K562 (cell line): Measurements from ENCODE around the gene TFPI2. TPM values are rescaled to one million over a fixed set of nuclear protein-coding genes. Genes with fewer than 3 reads are reported as not detected.

Experiments
- ATAC-seq: fragments of 200-7000 bp; cut with Tn5 transposase; 3 replicates; pipeline ENCODE4 v1.9.1; 2020; ENCODE audit warnings: moderate library complexity
- BruUV-seq: library from RNA; stranded (reverse); fragments of 400-500 nt; replicated peaks from 2 replicates; lab custom pipeline; 2021; lab: Mats Ljungman, UMichigan
- CTCF ChIA-PET: fragments of 300-600 bp; formaldehyde crosslinking; extraction: SDS; loops from one replicate; lab custom pipeline; 2021; ENCODE audit warnings: low intra/inter-chr PET ratio; lab: Yijun Ruan, JAX
- POLR2A ChIA-PET: fragments of 300-600, 350-650 bp; sonication (Branson Sonifier 250); formaldehyde crosslinking; extraction: SDS; loops from one replicate; lab custom pipeline; 2021; ENCODE audit warnings: antibody characterized with exemption, inconsistent platforms; lab: Yijun Ruan, JAX
- DNase-seq, 4 experiments: peaks; one replicate each; pipeline versions ENCODE4 v3.0.0 to v3.0.0-alpha.2; 2011 to 2018; ENCODE audit warnings: low spot score in 3 of 4, mixed read lengths in 3 of 4; ENCODE audit errors: extremely low read depth in 1 of 4
- FAIRE-seq: peaks from 2 replicates; lab custom pipeline; 2011; peaks lifted over from hg19 to GRCh38; lab: Jason Lieb, UNC
- H2AFZ ChIP-seq: 2 replicates; pipeline ENCODE4 v1.6.0; 2011; ENCODE audit warnings: low read depth, low read length, control low read depth, inconsistent platforms
- H3K27ac ChIP-seq: fragments of 200-600 bp; 3 replicates; pipeline ENCODE4 v1.8.0; 2011; ENCODE audit warnings: low read depth, mild to moderate bottlenecking, control low read depth, inconsistent platforms, low read length, moderate library complexity, mixed read lengths; ENCODE audit errors: extremely low read depth
- H3K27me3 ChIP-seq, 2 experiments: fragments of 300-600 bp in 1 of 2; 2 replicates in 1 of 2; 3 replicates in 1 of 2; pipeline versions ENCODE4 v1.6.0 to v1.8.0; 2011; ENCODE audit warnings: inconsistent platforms in 2 of 2, low read length in 2 of 2, mild to moderate bottlenecking in 1 of 2, mixed read lengths in 1 of 2, moderate library complexity in 1 of 2; ENCODE audit not compliant: control insufficient read depth in 2 of 2, insufficient read depth in 2 of 2
- H3K36me3 ChIP-seq: fragments of 300-600 bp; 3 replicates; pipeline ENCODE4 v1.8.0; 2011; ENCODE audit warnings: mild to moderate bottlenecking, low read length, inconsistent platforms; ENCODE audit not compliant: control insufficient read depth, insufficient read depth
- H3K4me1 ChIP-seq, 2 experiments: fragments of 200-600 bp in 1 of 2; replicated peaks in 1 of 2; 2 replicates in 1 of 2; 3 replicates in 1 of 2; pipeline versions ENCODE4 v1.5.1 to v1.8.0; 2011; ENCODE audit warnings: inconsistent platforms in 2 of 2, low read length in 2 of 2, mild to moderate bottlenecking in 1 of 2, mixed read lengths in 1 of 2, moderate library complexity in 1 of 2; ENCODE audit not compliant: control insufficient read depth in 2 of 2, insufficient read depth in 2 of 2
- H3K4me2 ChIP-seq: 2 replicates; pipeline ENCODE4 v1.6.1; 2011; ENCODE audit warnings: low read length, control low read depth, inconsistent platforms, mixed read lengths; ENCODE audit not compliant: insufficient read depth
- H3K4me3 ChIP-seq: fragments of 200-600 bp; sonication (generic), shearing (Covaris generic); 2 replicates; pipeline ENCODE4 v1.5.1; 2016; ENCODE audit warnings: control low read depth, inconsistent platforms
- H3K79me2 ChIP-seq: fragments of 200-600 bp; 3 replicates; pipeline ENCODE4 v1.8.0; 2011; ENCODE audit warnings: low read length, inconsistent platforms; ENCODE audit not compliant: control insufficient read depth, insufficient read depth
- H3K9ac ChIP-seq, 2 experiments: 2 replicates each; pipeline versions ENCODE4 v1.6.0 to v1.6.1; 2011; ENCODE audit warnings: low read depth in 2 of 2, low read length in 2 of 2, control low read depth in 1 of 2, inconsistent platforms in 1 of 2, mild to moderate bottlenecking in 1 of 2, mixed read lengths in 1 of 2; ENCODE audit not compliant: insufficient read depth in 1 of 2
- H3K9me1 ChIP-seq: one replicate; pipeline ENCODE4 v1.6.0; 2011; ENCODE audit warnings: inconsistent platforms, mild to moderate bottlenecking, low read length, moderate library complexity; ENCODE audit not compliant: control insufficient read depth, insufficient read depth
- H3K9me3 ChIP-seq: replicated peaks from 2 replicates; pipeline ENCODE4 v1.5.1; 2011; ENCODE audit warnings: low read depth, low read length, inconsistent platforms; ENCODE audit not compliant: control insufficient read depth, insufficient read depth
- H4K20me1 ChIP-seq: replicated peaks from 2 replicates; pipeline ENCODE4 v1.6.1; 2011; ENCODE audit warnings: low read length, inconsistent platforms, mixed read lengths; ENCODE audit not compliant: control insufficient read depth, insufficient read depth
- DEAF1 ChIP-seq: fragments of 450-650 bp; formaldehyde crosslinking; IDR thresholded peaks from 2 replicates; pipeline ENCODE4 v1.4.0; 2020; ENCODE audit warnings: mild to moderate bottlenecking, moderate library complexity
- POU5F1 ChIP-seq: fragments of 150-350 bp; IDR thresholded peaks from 2 replicates; pipeline ENCODE4 v1.6.1; 2014; ENCODE audit warnings: borderline replicate concordance, low read length, low read depth, mild to moderate bottlenecking; ENCODE audit not compliant: partially characterized antibody
- REST ChIP-seq, 2 experiments: fragments of 450-650 bp; formaldehyde crosslinking in 1 of 2; IDR thresholded peaks; 2 replicates each; pipeline versions ENCODE4 v1.4.0 to v1.6.1; 2014 to 2020; ENCODE audit warnings: mild to moderate bottlenecking in 2 of 2, borderline replicate concordance in 1 of 2, low read depth in 1 of 2
- SMC3 ChIP-seq: conservative IDR thresholded peaks from 2 replicates; pipeline ENCODE4 v1.6.1; 2011; ENCODE audit warnings: low read depth, low read length, improper control_type of control experiment; ENCODE audit not compliant: insufficient read depth
- WGBS: fragments of 100-300 bp; shearing (Covaris generic); methylation state at CpG from one replicate; pipeline ENCODE4 v1.1.6; 2016; ENCODE audit warnings: low coverage, mixed read lengths; ENCODE audit not compliant: insufficient coverage; ENCODE audit errors: missing lambda C conversion rate; 5-methylcytosine and 5-hydroxymethylcytosine counted together
- in situ Hi-C: fragments of 300-500 bp; cut with MboI; formaldehyde crosslinking; loops from 4 replicates; pipeline ENCODE4 v1.15.0; 2018; ENCODE audit warnings: inconsistent platforms, mixed read lengths
- intact Hi-C: fragments of 100-400 bp; cut with micrococcal nuclease; formaldehyde crosslinking; loops from 2 replicates; pipeline ENCODE4 v1.14.2; 2022
- polyA plus RNA-seq, 8 experiments: library from polyadenylated mRNA; depleted of rRNA in 4 of 8; stranded (reverse) in 5 of 8; unstranded in 3 of 8; fragments of >200 nt; fragmentation: Nextera tagmentation in 2 of 8; fragmentation: Illumina TruSeq in 1 of 8; extraction: Ambion mirVana in 2 of 8; extraction: Trizol in 1 of 8; gene quantifications; 2 replicates each; pipeline versions ENCODE4 v1.2.1 to v1.2.3, GENCODE V29; 2011 to 2014; ENCODE audit warnings: inconsistent platforms in 1 of 8, missing spikeins in 1 of 8
- total RNA-seq, 7 experiments: library from RNA; depleted of rRNA in 6 of 7; stranded (reverse); fragments of >200 nt in 6 of 7; fragmentation: Illumina TruSeq in 2 of 7; extraction: Trizol in 2 of 7; gene quantifications; 2 replicates each; pipeline versions ENCODE4 v1.2.1 to v1.2.3, GENCODE V29; 2011 to 2021; ENCODE audit warnings: low replicate concordance in 1 of 7
- TF ChIP-seq, protein P1 (sequence below): fragments of 250-450 bp; sonication (Bioruptor Pico); IDR thresholded peaks from 2 replicates; pipeline ENCODE4 v1.5.0; 2021
- TF ChIP-seq, protein P2 (sequence below): IDR thresholded peaks from 2 replicates; pipeline ENCODE4 v1.6.1; 2011; ENCODE audit warnings: borderline replicate concordance, low read depth, mild to moderate bottlenecking, moderate library complexity, low read length; ENCODE audit not compliant: insufficient read depth, poor library complexity, severe bottlenecking

TFPI2 gene
- total and polyA plus RNA-seq, 9 of the 15 experiments (the other 6 are each of a cell fraction or from before 2014, with no cell fraction given): 0.07 to 0.25 (median 0.11) TPM; not detected in 4

DNA sequence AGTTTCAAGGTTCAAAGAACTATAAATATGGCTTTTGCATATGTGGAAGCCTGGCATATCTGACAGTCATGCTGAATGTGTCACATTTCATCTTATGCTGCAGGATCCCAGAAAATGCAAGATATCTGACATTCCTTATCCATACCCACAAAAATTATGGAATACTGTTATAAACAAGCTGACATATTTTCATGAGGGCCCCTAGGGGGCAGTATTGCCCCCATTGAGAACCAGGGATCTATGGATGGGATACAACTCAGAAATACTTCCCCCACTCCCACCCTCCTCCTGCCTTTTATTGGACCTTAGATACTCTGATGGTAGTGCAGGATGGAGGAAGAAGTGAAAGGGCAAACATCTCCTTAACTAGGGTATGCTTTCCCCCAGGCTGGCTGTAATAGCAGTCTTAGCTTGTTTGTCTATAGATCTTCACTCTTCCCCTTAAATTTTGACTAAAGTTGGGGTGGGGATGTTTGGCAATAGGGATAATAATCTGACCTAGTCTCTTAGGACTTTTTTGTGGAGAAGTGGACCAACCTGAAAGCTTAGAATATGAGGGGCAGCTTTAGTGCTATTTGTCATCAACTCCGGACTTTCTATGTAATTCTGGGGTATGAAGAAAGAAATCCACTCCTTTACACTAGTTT, 12.3 kb upstream of the TFPI2 start:
- Histone ChIP-seq H3K27me3 (no peaks in the 10 kb centered on the region), H3K79me2 (no peaks in the 10 kb centered on the region), H3K9me3 (no peaks in the 10 kb centered on the region), H4K20me1 (no peaks in the 10 kb centered on the region), H2AFZ (no peak overlapping the region), H3K4me3 (no peak overlapping the region), H3K9me1 (no peaks in the 10 kb centered on the region), H3K36me3 (no peaks in the 10 kb centered on the region), H3K9ac (no peak overlapping the region), H3K4me2 (no peak overlapping the region), H3K4me1 (no peaks in the 10 kb centered on the region), H3K27ac (no peak overlapping the region)
- BruUV-seq: no TSS peak
- FAIRE-seq: peak; percentile 15
- intact Hi-C loops: loop anchor here (1.0 to 10.0 kb wide), 4 partner anchors 184 to 1344 kb away; partner anchors contain the start of gene COL1A2
- peak; percentile 51 to 60 (median 56) for DNase-seq
- POLR2A ChIA-PET: no interaction called here
- 0% methylated on average over 1 of the region's 1 CpG for WGBS
- ATAC-seq: peak; percentile 83
- CTCF ChIA-PET: interaction anchor here (0.6 to 1.4 kb wide), 3 partner anchors 19 to 389 kb away, joined by 3 to 6 read pairs (median 3); partner anchors contain the start of gene GNG11
- in situ Hi-C loops: no loop called here
- TF ChIP-seq DEAF1 (peak; percentile 54; the same call in 1 of the 2 replicates), SMC3 (peak; percentile 44; the same call in 1 of the 2 replicates), POU5F1 (no peak), REST (IDR thresholded peaks at IDR 0.05; ENCODE audit: borderline replicate concordance) (peak; percentile 48; the same call in 1 of the 2 replicates), REST (CRISPR knock-in tag; IDR thresholded peaks at IDR 0.05; ENCODE audit: low read depth) (no peak)
- TF ChIP-seq, protein P1, sequence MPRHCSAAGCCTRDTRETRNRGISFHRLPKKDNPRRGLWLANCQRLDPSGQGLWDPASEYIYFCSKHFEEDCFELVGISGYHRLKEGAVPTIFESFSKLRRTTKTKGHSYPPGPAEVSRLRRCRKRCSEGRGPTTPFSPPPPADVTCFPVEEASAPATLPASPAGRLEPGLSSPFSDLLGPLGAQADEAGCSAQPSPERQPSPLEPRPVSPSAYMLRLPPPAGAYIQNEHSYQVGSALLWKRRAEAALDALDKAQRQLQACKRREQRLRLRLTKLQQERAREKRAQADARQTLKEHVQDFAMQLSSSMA (CRISPR knock-in tag): no peak
- TF ChIP-seq, protein P2, sequence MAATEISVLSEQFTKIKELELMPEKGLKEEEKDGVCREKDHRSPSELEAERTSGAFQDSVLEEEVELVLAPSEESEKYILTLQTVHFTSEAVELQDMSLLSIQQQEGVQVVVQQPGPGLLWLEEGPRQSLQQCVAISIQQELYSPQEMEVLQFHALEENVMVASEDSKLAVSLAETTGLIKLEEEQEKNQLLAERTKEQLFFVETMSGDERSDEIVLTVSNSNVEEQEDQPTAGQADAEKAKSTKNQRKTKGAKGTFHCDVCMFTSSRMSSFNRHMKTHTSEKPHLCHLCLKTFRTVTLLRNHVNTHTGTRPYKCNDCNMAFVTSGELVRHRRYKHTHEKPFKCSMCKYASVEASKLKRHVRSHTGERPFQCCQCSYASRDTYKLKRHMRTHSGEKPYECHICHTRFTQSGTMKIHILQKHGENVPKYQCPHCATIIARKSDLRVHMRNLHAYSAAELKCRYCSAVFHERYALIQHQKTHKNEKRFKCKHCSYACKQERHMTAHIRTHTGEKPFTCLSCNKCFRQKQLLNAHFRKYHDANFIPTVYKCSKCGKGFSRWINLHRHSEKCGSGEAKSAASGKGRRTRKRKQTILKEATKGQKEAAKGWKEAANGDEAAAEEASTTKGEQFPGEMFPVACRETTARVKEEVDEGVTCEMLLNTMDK: peak; percentile 18
